Effector CD8-positive, alpha-beta T cell (primary cell): ENCODE data around the gene TAC4.
A peak's percentile ranks its signal among the peaks of the same experiment; 100 is the strongest.
"Not testable (repeated sequence)": the region's sequence is repeated elsewhere in the genome, so short reads cannot be mapped to it uniquely, and the experiment has no call there.

Source experiments
- DNase-seq: peaks from one replicate; lab custom pipeline; 2025; lab: John Stamatoyannopoulos, UW

The TAC4 gene

GRCh38 chr17:49842846-49843245 lies 5.0 kb downstream of the TAC4 start:
- DNase-seq: no peak

- no peak for DNase-seq
Measured at GRCh38 chr17:49842371-49842770, 5.5 kb downstream of the TAC4 start.

- DNase-seq: no peak
Measured at GRCh38 chr17:49841548-49841947, 6.3 kb downstream of the TAC4 start.

- DNase-seq: no peak
Measured at GRCh38 chr17:49839455-49839854, 8.4 kb downstream of the TAC4 start.

- no peak for DNase-seq
Measured at GRCh38 chr17:49836111-49837030, 11.5 kb downstream of the TAC4 start.

GRCh38 chr17:49835472-49835871 lies 12.4 kb downstream of the TAC4 start:
- no peak for DNase-seq

GRCh38 chr17:49834118-49834743 lies 13.6 kb downstream of the TAC4 start:
- DNase-seq: no peak

- DNase-seq: no peak
Measured at GRCh38 chr17:49832840-49833599, 14.8 kb downstream of the TAC4 start.

GRCh38 chr17:49830605-49831004 lies 17.3 kb downstream of the TAC4 start:
- DNase-seq: no peak

- no peak for DNase-seq
Measured at GRCh38 chr17:49829026-49829425, 18.8 kb downstream of the TAC4 start.

GRCh38 chr17:49828325-49828724 lies 19.5 kb downstream of the TAC4 start:
- not testable (repeated sequence) for DNase-seq

- no peak for DNase-seq
Measured at GRCh38 chr17:49825645-49826044, 22.2 kb downstream of the TAC4 start.

- no peak for DNase-seq
Measured at GRCh38 chr17:49823614-49824013, 24.3 kb downstream of the TAC4 start.

GRCh38 chr17:49822829-49823228 lies 25.0 kb downstream of the TAC4 start:
- DNase-seq: no peak

GRCh38 chr17:49821916-49822315 lies 26.0 kb downstream of the TAC4 start:
- DNase-seq: no peak

GRCh38 chr17:49821466-49821865 lies 26.4 kb downstream of the TAC4 start:
- no peak for DNase-seq

- DNase-seq: no peak
Measured at GRCh38 chr17:49820773-49821172, 27.1 kb downstream of the TAC4 start.

- no peak for DNase-seq
Measured at GRCh38 chr17:49819651-49820050, 28.2 kb downstream of the TAC4 start.

- DNase-seq: no peak
Measured at GRCh38 chr17:49819138-49819537, 28.7 kb downstream of the TAC4 start.

- peak; percentile 32 for DNase-seq
Measured at GRCh38 chr17:49817993-49818392, 29.9 kb downstream of the TAC4 start.

- no peak for DNase-seq
Measured at GRCh38 chr17:49815761-49816281, 32.0 kb downstream of the TAC4 start.

GRCh38 chr17:49814781-49815529 lies 32.9 kb downstream of the TAC4 start:
- DNase-seq: no peak
